ENCODE data around the gene RCOR1. TPM values are rescaled to one million over a fixed set of nuclear protein-coding genes. Genes with fewer than 3 reads are reported as not detected.
A peak's percentile ranks its signal among the peaks of the same experiment; 100 is the strongest.

Gene RCOR1
- total RNA-seq, 1 experiment from 2014 or later, result 34.1 TPM

- Histone ChIP-seq H3K23ac (ENCODE audit: insufficient read length, low read depth, low read length) (no peak overlapping the region), H3T11ph (ENCODE audit: low read length) (no peak overlapping the region), H2BK5ac (ENCODE audit: insufficient read length, low read length) (no peak overlapping the region), H2BK15ac (ENCODE audit: low read depth, low read length) (no peak overlapping the region), H3K27me3 (ENCODE audit: insufficient read depth, low read length) (no peaks in the 10 kb centered on the region), H3K79me1 (ENCODE audit: insufficient read depth, low read depth, low read length, poor library complexity, severe bottlenecking) (no peaks in the 10 kb centered on the region), H3K18ac (ENCODE audit: insufficient read length, low read depth, low read length) (no peak overlapping the region), H4K8ac (replicated peaks; ENCODE audit: insufficient read length, low read depth, low read length) (no peak overlapping the region), H3K56ac (ENCODE audit: insufficient read length, low read depth, low read length) (no peak overlapping the region), H4K20me1 (ENCODE audit: control insufficient read depth, insufficient read depth, insufficient read length) (no peaks in the 10 kb centered on the region), H4K91ac (ENCODE audit: insufficient read length, low read depth, low read length) (no peak overlapping the region), H3K27ac (ENCODE audit: insufficient read length, low read depth, low read length) (no peak overlapping the region), H3K23me2 (ENCODE audit: insufficient read length, low read depth, low read length, poor library complexity, severe bottlenecking) (no peaks in the 10 kb centered on the region), H2AK5ac (ENCODE audit: insufficient read length, low read length) (no peak overlapping the region), H3K9ac (ENCODE audit: extremely low read depth, insufficient read length, low read length) (no peak overlapping the region), H2BK12ac (ENCODE audit: insufficient read length, low read depth, low read length) (no peak overlapping the region), H2AFZ (ENCODE audit: low read length) (no peak overlapping the region), H3K14ac (ENCODE audit: insufficient read depth, low read length) (no peak overlapping the region), H3K79me2 (ENCODE audit: insufficient read depth, low read length) (no peaks in the 10 kb centered on the region), H2BK120ac (ENCODE audit: low read depth, low read length, poor library complexity, severe bottlenecking) (no peak overlapping the region), H3K4me1 (ENCODE audit: insufficient read depth, low read length) (0 out of 2 replicates have a peak, but pooled peaks cover 2% of the 10 kb centered on the region), H3K4me2 (ENCODE audit: insufficient read depth, insufficient read length, low read length) (no peak overlapping the region), H4K5ac (ENCODE audit: insufficient read length, low read depth, low read length) (no peak overlapping the region), H3K9me3 (ENCODE audit: control insufficient read depth, low read depth, low read length) (no peaks in the 10 kb centered on the region), H2BK20ac (ENCODE audit: low read depth, low read length, poor library complexity, severe bottlenecking) (no peak overlapping the region), H3K4ac (ENCODE audit: low read depth, low read length) (no peak overlapping the region)
- Mint-ChIP-seq H3K9me3 (no peaks in the 10 kb centered on the region), H3K27me3 (ENCODE audit: low read depth) (peaks cover 4% of the 10 kb centered on the region), H3K4me1 (peaks cover 26 to 30% of the 10 kb centered on the region in 2 experiments), H3K4me3 (no peak overlapping the region), H3K36me3 (ENCODE audit: insufficient read depth in 1 of 3, low read depth in 3 of 3) (peaks cover 0 to 2% (median 0%) of the 10 kb centered on the region in 3 experiments; a peak in 1 of 7 replicates), H3K27ac (peak overlapping the region in 1 of 3 experiments; percentile 3; a peak in 2 of 7 replicates)
- WGBS (ENCODE audit: extremely low coverage, insufficient read length, low lambda C conversion rate), result no CpG with 5 or more reads among the region's 10 CpGs
- peak; percentile 27; the same call in 2 of the 3 replicates for TF ChIP-seq CTCF (conservative IDR thresholded peaks at IDR 0.05)
- DNase-seq, result peak; percentile 42
Observed at GRCh38 chr14:102759456-102760187, 167.2 kb downstream of the RCOR1 start.
